RWPE2 (cell line): Measurements from ENCODE around the gene RIMBP2.

Experiments
- ATAC-seq: fragments of 200-7000 bp; cut with Tn5 transposase; 3 replicates; pipeline ENCODE4 v1.9.1; 2021; ENCODE audit warnings: low read depth
- DNase-seq: peaks from one replicate; pipeline ENCODE4 v3.0.0-alpha.2; 2020; ENCODE audit warnings: low spot score
- H3K27ac ChIP-seq: fragments of 450-650 bp; 2 replicates; pipeline ENCODE4 v1.5.1; 2017; ENCODE audit warnings: mild to moderate bottlenecking; ENCODE audit not compliant: poor library complexity, severe bottlenecking
- H3K27me3 ChIP-seq: fragments of 250-450 bp; sonication (Bioruptor Pico); 2 replicates; pipeline ENCODE4 v1.5.1; 2021; ENCODE audit warnings: mild to moderate bottlenecking, moderate library complexity; ENCODE audit not compliant: insufficient read depth, poor library complexity, severe bottlenecking
- H3K36me3 ChIP-seq: fragments of 250-450 bp; sonication (Bioruptor Pico); 2 replicates; pipeline ENCODE4 v1.5.1; 2020; ENCODE audit warnings: low read depth, mild to moderate bottlenecking, moderate library complexity
- H3K4me1 ChIP-seq: fragments of 250-450 bp; sonication (Bioruptor Pico); 2 replicates; pipeline ENCODE4 v1.5.1; 2021; ENCODE audit warnings: mild to moderate bottlenecking, moderate library complexity; ENCODE audit not compliant: insufficient read depth, poor library complexity, severe bottlenecking
- H3K4me3 ChIP-seq: fragments of 250-450 bp; sonication (Bioruptor Pico); 2 replicates; pipeline ENCODE4 v1.5.1; 2021; ENCODE audit warnings: mild to moderate bottlenecking, moderate library complexity; ENCODE audit not compliant: severe bottlenecking
- H3K9me3 ChIP-seq: fragments of 250-450 bp; sonication (Bioruptor Pico); 2 replicates; pipeline ENCODE4 v1.5.1; 2021; ENCODE audit warnings: mild to moderate bottlenecking, moderate library complexity; ENCODE audit not compliant: severe bottlenecking
- CTCF ChIP-seq: fragments of 450-650 bp; IDR thresholded peaks from one replicate; pipeline ENCODE4 v1.5.1; 2017; ENCODE audit warnings: mild to moderate bottlenecking, moderate library complexity; ENCODE audit not compliant: poor library complexity, severe bottlenecking

The RIMBP2 gene

GRCh38 chr12:130737731-130738130 lies 21.6 kb upstream of the RIMBP2 start:
- H3K27me3 ChIP-seq = no peaks in the 10 kb centered on the region
- no peaks in the 10 kb centered on the region for H3K4me1 ChIP-seq
- H3K36me3 ChIP-seq = no peaks in the 10 kb centered on the region
- no peak for ATAC-seq
- no peak for TF ChIP-seq CTCF
- no peak overlapping the region for H3K27ac ChIP-seq
- peaks cover 1% of the 10 kb centered on the region for H3K9me3 ChIP-seq
- H3K4me3 ChIP-seq = no peak overlapping the region
- no peak for DNase-seq

GRCh38 chr12:130729344-130729743 lies 13.2 kb upstream of the RIMBP2 start:
- Histone ChIP-seq H3K9me3 (no peaks in the 10 kb centered on the region), H3K4me3 (no peak overlapping the region), H3K4me1 (no peaks in the 10 kb centered on the region), H3K27me3 (no peaks in the 10 kb centered on the region), H3K36me3 (no peaks in the 10 kb centered on the region), H3K27ac (no peak overlapping the region)
- no peak for DNase-seq
- no peak for TF ChIP-seq CTCF
- no peak for ATAC-seq

- H3K27ac ChIP-seq = no peak overlapping the region
- no peaks in the 10 kb centered on the region for H3K36me3 ChIP-seq
- H3K9me3 ChIP-seq = no peaks in the 10 kb centered on the region
- TF ChIP-seq CTCF = no peak
- H3K4me3 ChIP-seq = no peak overlapping the region
- no peak for ATAC-seq
- H3K27me3 ChIP-seq = no peaks in the 10 kb centered on the region
- no peak for DNase-seq
- H3K4me1 ChIP-seq = no peaks in the 10 kb centered on the region
Measured at GRCh38 chr12:130728158-130729058, 12.3 kb upstream of the RIMBP2 start.

- H3K4me1 ChIP-seq = no peaks in the 10 kb centered on the region
Measured at GRCh38 chr12:130719263-130719859, 3.3 kb upstream of the RIMBP2 start.

More at GRCh38 chr12:130719263-130719859, 3.3 kb upstream of the RIMBP2 start:
- ATAC-seq (no peak), DNase-seq (no peak)
- Histone ChIP-seq H3K36me3 (no peaks in the 10 kb centered on the region), H3K27ac (no peak overlapping the region), H3K9me3 (peaks cover 6% of the 10 kb centered on the region), H3K4me3 (no peak overlapping the region), H3K27me3 (peaks cover 34% of the 10 kb centered on the region)
- TF ChIP-seq CTCF = no peak
